ENCODE results near the gene AGXT. TPM values are rescaled to one million over a fixed set of nuclear protein-coding genes. Genes with fewer than 3 reads are reported as not detected.
A peak's percentile ranks its signal among the peaks of the same experiment; 100 is the strongest.

Gene AGXT
- total RNA-seq, 2 donors from 2014 or later: not detected

- peaks cover 0 to 9% of the 10 kb centered on the region in 2 donors for H3K36me3 Mint-ChIP-seq
- no peak for ATAC-seq
- peaks cover 0 to 4% of the 10 kb centered on the region in 2 donors for H3K9me3 Mint-ChIP-seq
- DNase-seq (ENCODE audit: low spot score in 2 of 2): no peak
- no peak overlapping the region for H3K27ac Mint-ChIP-seq
Observed at GRCh38 chr2:240856151-240856980, 12.3 kb upstream of the AGXT start.

GRCh38 chr2:240857039-240858008, 11.3 kb upstream of the AGXT start:
- ATAC-seq (no peak), DNase-seq (ENCODE audit: low spot score in 2 of 2) (no peak)
- H3K9me3 Mint-ChIP-seq: peaks cover 0 to 4% of the 10 kb centered on the region in 2 donors
- H3K27ac Mint-ChIP-seq: no peak overlapping the region
- H3K36me3 Mint-ChIP-seq: peaks cover 0 to 9% of the 10 kb centered on the region in 2 donors

GRCh38 chr2:240858321-240858720, 10.3 kb upstream of the AGXT start:
- DNase-seq (ENCODE audit: low spot score in 2 of 2) (no peak), ATAC-seq (no peak)
- peaks cover 0 to 4% of the 10 kb centered on the region in 2 donors for H3K9me3 Mint-ChIP-seq
- no peak overlapping the region for H3K27ac Mint-ChIP-seq
- H3K36me3 Mint-ChIP-seq: peaks cover 0 to 9% of the 10 kb centered on the region in 2 donors

- no peak for ATAC-seq
- Mint-ChIP-seq H3K27ac (no peak overlapping the region), H3K36me3 (peaks cover 0 to 9% of the 10 kb centered on the region in 2 donors), H3K9me3 (peaks cover 0 to 4% of the 10 kb centered on the region in 2 donors)
- DNase-seq (ENCODE audit: low spot score in 2 of 2): no peak
Observed at GRCh38 chr2:240858871-240859270, 9.8 kb upstream of the AGXT start.

GRCh38 chr2:240861547-240861946, 7.1 kb upstream of the AGXT start:
- ATAC-seq (no peak), DNase-seq (ENCODE audit: low spot score in 2 of 2) (no peak)
- no peak overlapping the region for H3K27ac Mint-ChIP-seq
- H3K9me3 Mint-ChIP-seq: no peaks in the 10 kb centered on the region
- H3K36me3 Mint-ChIP-seq: no peaks in the 10 kb centered on the region

- no peak for ATAC-seq
- no peaks in the 10 kb centered on the region for H3K36me3 Mint-ChIP-seq
- H3K27ac Mint-ChIP-seq: no peak overlapping the region
- H3K9me3 Mint-ChIP-seq: no peaks in the 10 kb centered on the region
- DNase-seq (ENCODE audit: low spot score in 2 of 2): no peak
Observed at GRCh38 chr2:240864475-240864874, 4.1 kb upstream of the AGXT start.

- no peak for ATAC-seq
- Mint-ChIP-seq H3K27ac (no peak overlapping the region), H3K9me3 (no peaks in the 10 kb centered on the region), H3K36me3 (no peaks in the 10 kb centered on the region)
- DNase-seq (ENCODE audit: low spot score in 2 of 2): no peak
Observed at GRCh38 chr2:240865391-240865790, 3.2 kb upstream of the AGXT start.

GRCh38 chr2:240869109-240869955, 708 bp downstream of the AGXT start:
- DNase-seq (ENCODE audit: low spot score in 2 of 2) (no peak), ATAC-seq (no peak)
- Mint-ChIP-seq H3K9me3 (no peaks in the 10 kb centered on the region), H3K27ac (no peak overlapping the region), H3K36me3 (no peaks in the 10 kb centered on the region)

- no peak for DNase-seq (ENCODE audit: low spot score in 2 of 2)
- Mint-ChIP-seq H3K36me3 (no peaks in the 10 kb centered on the region), H3K9me3 (no peaks in the 10 kb centered on the region), H3K27ac (no peak overlapping the region)
- ATAC-seq: no peak
Observed at GRCh38 chr2:240869956-240870875, 1.6 kb downstream of the AGXT start.

GRCh38 chr2:240871071-240871958, 2.7 kb downstream of the AGXT start:
- ATAC-seq (no peak), DNase-seq (ENCODE audit: low spot score in 2 of 2) (no peak)
- H3K36me3 Mint-ChIP-seq: no peaks in the 10 kb centered on the region
- no peak overlapping the region for H3K27ac Mint-ChIP-seq
- H3K9me3 Mint-ChIP-seq: no peaks in the 10 kb centered on the region

- H3K9me3 Mint-ChIP-seq: no peaks in the 10 kb centered on the region
- H3K36me3 Mint-ChIP-seq: no peaks in the 10 kb centered on the region
- H3K27ac Mint-ChIP-seq: no peak overlapping the region
- DNase-seq (ENCODE audit: low spot score in 2 of 2) (no peak), ATAC-seq (no peak)
Observed at GRCh38 chr2:240872317-240873097, 3.9 kb downstream of the AGXT start.

GRCh38 chr2:240873098-240873788, 4.6 kb downstream of the AGXT start:
- no peaks in the 10 kb centered on the region for H3K9me3 Mint-ChIP-seq

GRCh38 chr2:240873805-240874714, 5.4 kb downstream of the AGXT start:
- ATAC-seq (no peak), DNase-seq (ENCODE audit: low spot score in 2 of 2) (peak in 1 of 2 donors; percentile 47)
- Mint-ChIP-seq H3K9me3 (no peaks in the 10 kb centered on the region), H3K27ac (no peak overlapping the region), H3K36me3 (no peaks in the 10 kb centered on the region)

More at GRCh38 chr2:240873098-240873788, 4.6 kb downstream of the AGXT start:
- H3K27ac Mint-ChIP-seq: no peak overlapping the region
- DNase-seq (ENCODE audit: low spot score in 2 of 2) (no peak), ATAC-seq (no peak)
- no peaks in the 10 kb centered on the region for H3K36me3 Mint-ChIP-seq
